ENCODE measurements around the gene MINPP1.
"Not testable (repeated sequence)": the region's sequence is repeated elsewhere in the genome, so short reads cannot be mapped to it uniquely, and the experiment has no call there.

Gene MINPP1

GRCh38 chr10:87504640-87505365, at the start of gene MINPP1:
Gene MINPP1, plus strand, starts transcription at chr10:87504893. Its CDS starts 23 bp downstream, at chr10:87504916.
- peak; percentile 87 for DNase-seq (ENCODE audit: low read depth)

GRCh38 chr10:87456586-87457220, 48.0 kb upstream of the MINPP1 start:
- DNase-seq (ENCODE audit: low read depth), result not testable (repeated sequence)

- not testable (repeated sequence) for DNase-seq (ENCODE audit: low read depth)
Measured at GRCh38 chr10:87461751-87462150, 42.9 kb upstream of the MINPP1 start.

GRCh38 chr10:87466849-87467248, 37.8 kb upstream of the MINPP1 start:
- not testable (repeated sequence) for DNase-seq (ENCODE audit: low read depth)

- DNase-seq (ENCODE audit: low read depth), result not testable (repeated sequence)
Measured at GRCh38 chr10:87488733-87489132, 16.0 kb upstream of the MINPP1 start.

GRCh38 chr10:87490285-87490684, 14.4 kb upstream of the MINPP1 start:
- DNase-seq (ENCODE audit: low read depth), result not testable (repeated sequence)

- DNase-seq (ENCODE audit: low read depth), result not testable (repeated sequence)
Measured at GRCh38 chr10:87492450-87492849, 12.2 kb upstream of the MINPP1 start.

GRCh38 chr10:87495446-87495845, 9.2 kb upstream of the MINPP1 start:
- DNase-seq (ENCODE audit: low read depth), result not testable (repeated sequence)

GRCh38 chr10:87497386-87497785, 7.3 kb upstream of the MINPP1 start:
- DNase-seq (ENCODE audit: low read depth), result not testable (repeated sequence)

- DNase-seq (ENCODE audit: low read depth), result peak; percentile 18
Measured at GRCh38 chr10:87498106-87498789, 6.4 kb upstream of the MINPP1 start.

GRCh38 chr10:87500646-87501048, 4.0 kb upstream of the MINPP1 start:
- no peak for DNase-seq (ENCODE audit: low read depth)

GRCh38 chr10:87503401-87503800, 1.3 kb upstream of the MINPP1 start:
- DNase-seq (ENCODE audit: low read depth), result no peak

GRCh38 chr10:87503886-87504285, 807 bp upstream of the MINPP1 start:
- peak; percentile 30 for DNase-seq (ENCODE audit: low read depth)

- DNase-seq (ENCODE audit: low read depth), result no peak
Measured at GRCh38 chr10:87504307-87504639, 420 bp upstream of the MINPP1 start.

- peak; percentile 64 for DNase-seq (ENCODE audit: low read depth)
Measured at GRCh38 chr10:87505366-87506111, 846 bp downstream of the MINPP1 start.

- no peak for DNase-seq (ENCODE audit: low read depth)
Measured at GRCh38 chr10:87506956-87507355, 2.3 kb downstream of the MINPP1 start.

GRCh38 chr10:87507879-87508483, 3.3 kb downstream of the MINPP1 start:
- DNase-seq (ENCODE audit: low read depth), result no peak

GRCh38 chr10:87508837-87509236, 4.1 kb downstream of the MINPP1 start:
- DNase-seq (ENCODE audit: low read depth), result no peak

- DNase-seq (ENCODE audit: low read depth), result no peak
Measured at GRCh38 chr10:87510025-87510424, 5.3 kb downstream of the MINPP1 start.

GRCh38 chr10:87511526-87511925, 6.8 kb downstream of the MINPP1 start:
- DNase-seq (ENCODE audit: low read depth), result no peak

GRCh38 chr10:87518937-87519336, 14.2 kb downstream of the MINPP1 start:
- no peak for DNase-seq (ENCODE audit: low read depth)

- no peak for DNase-seq (ENCODE audit: low read depth)
Measured at GRCh38 chr10:87519582-87519981, 14.9 kb downstream of the MINPP1 start.

All from EH (cell line).